NCI-H460 (cell line): ENCODE measurements around the gene LAYN. TPM values are rescaled to one million over a fixed set of nuclear protein-coding genes. Genes with fewer than 3 reads are reported as not detected.

Source experiments
- DNase-seq: peaks from one replicate; pipeline ENCODE4 v3.0.0-alpha.2; 2016; ENCODE audit warnings: low read depth; ENCODE audit errors: extremely low read depth
- total RNA-seq: library from RNA; depleted of rRNA; stranded (reverse); fragments of >200 nt; shearing (Covaris generic); gene quantifications from 2 replicates; pipeline ENCODE4 v1.2.3, GENCODE V29; 2014

Gene LAYN
- total RNA-seq, 1 experiment from 2014 or later = not detected

GRCh38 chr11:111530091-111530490 is 10.4 kb upstream of the LAYN start:
- no peak for DNase-seq

GRCh38 chr11:111531136-111531535 is 9.4 kb upstream of the LAYN start:
- DNase-seq = no peak

- DNase-seq = peak; percentile 15
Measured at GRCh38 chr11:111531687-111532364, 8.7 kb upstream of the LAYN start.

- DNase-seq = no peak
Measured at GRCh38 chr11:111532365-111532709, 8.2 kb upstream of the LAYN start.

GRCh38 chr11:111535281-111535680 is 5.2 kb upstream of the LAYN start:
- DNase-seq = no peak

GRCh38 chr11:111537336-111537860 is 3.1 kb upstream of the LAYN start:
- DNase-seq = no peak

- no peak for DNase-seq
Measured at GRCh38 chr11:111538407-111539114, 2.0 kb upstream of the LAYN start.

- DNase-seq = no peak
Measured at GRCh38 chr11:111539426-111540113, 950 bp upstream of the LAYN start.

GRCh38 chr11:111540937-111541253 is 375 bp downstream of the LAYN start:
- DNase-seq = no peak

- no peak for DNase-seq
Measured at GRCh38 chr11:111541254-111542061, 938 bp downstream of the LAYN start.

GRCh38 chr11:111542606-111543275 is 2.2 kb downstream of the LAYN start:
- DNase-seq = no peak

GRCh38 chr11:111548525-111548924 is 8.0 kb downstream of the LAYN start:
- no peak for DNase-seq

- no peak for DNase-seq
Measured at GRCh38 chr11:111549196-111549868, 8.8 kb downstream of the LAYN start.

- DNase-seq = no peak
Measured at GRCh38 chr11:111549869-111550203, 9.3 kb downstream of the LAYN start.

GRCh38 chr11:111550258-111550657 is 9.7 kb downstream of the LAYN start:
- no peak for DNase-seq

GRCh38 chr11:111554532-111554931 is 14.0 kb downstream of the LAYN start:
- no peak for DNase-seq

- DNase-seq = no peak
Measured at GRCh38 chr11:111555255-111555654, 14.7 kb downstream of the LAYN start.

- DNase-seq = no peak
Measured at GRCh38 chr11:111557425-111558111, 17.0 kb downstream of the LAYN start.

- DNase-seq = no peak
Measured at GRCh38 chr11:111559800-111560464, 19.4 kb downstream of the LAYN start.
